Heart right ventricle (tissue), 16 donors: ENCODE results near the gene AAK1. TPM values are rescaled to one million over a fixed set of nuclear protein-coding genes. Genes with fewer than 3 reads are reported as not detected.
"Not testable (repeated sequence)": the region's sequence is repeated elsewhere in the genome, so short reads cannot be mapped to it uniquely, and the experiment has no call there.

ENCODE experiments used
- ATAC-seq, 8 donors: fragments of 200-7000 bp; cut with Tn5 transposase; one replicate each; pipeline ENCODE4 v1.9.1; 2020; ENCODE audit warnings: mild to moderate bottlenecking in 8 of 8, moderate library complexity in 8 of 8, moderate number of reproducible peaks in 1 of 8
- DNase-seq, 2 donors: peaks; one replicate each; pipeline ENCODE4 v3.0.0-alpha.2; 2020
- H3K27ac ChIP-seq, 10 donors: fragments of 200-600 bp; sonication (generic) in 2 of 10; one replicate each; pipeline versions ENCODE4 v1.5.0 to v1.8.0; 2020 to 2022; ENCODE audit warnings: mild to moderate bottlenecking in 3 of 10
- H3K27me3 ChIP-seq, 7 donors: fragments of 200-600 bp; one replicate each; pipeline ENCODE4 v1.8.0; 2021 to 2022; ENCODE audit warnings: mild to moderate bottlenecking in 2 of 7
- H3K36me3 ChIP-seq, 9 donors: fragments of 200-600 bp; sonication (generic) in 1 of 9; one replicate each; pipeline versions ENCODE4 v1.5.0 to v1.8.0; 2020 to 2022; ENCODE audit warnings: mild to moderate bottlenecking in 2 of 9
- H3K4me1 ChIP-seq, 9 donors: fragments of 200-600 bp; sonication (generic) in 1 of 9; one replicate each; pipeline versions ENCODE4 v1.5.0 to v1.8.0; 2020 to 2022; ENCODE audit warnings: mild to moderate bottlenecking in 4 of 9
- H3K4me3 ChIP-seq, 10 donors: fragments of 200-600 bp; sonication (generic) in 2 of 10; one replicate each; pipeline versions ENCODE4 v1.5.0 to v1.8.0; 2020 to 2022; ENCODE audit warnings: mild to moderate bottlenecking in 7 of 10, moderate library complexity in 2 of 10
- H3K9me3 ChIP-seq, 11 donors: fragments of 200-600 bp in 10 of 11; sonication (generic) in 2 of 11; one replicate each; pipeline versions ENCODE4 v1.5.0 to v1.8.0; 2013 to 2022; ENCODE audit warnings: mild to moderate bottlenecking in 2 of 11, control low read depth in 1 of 11, moderate library complexity in 1 of 11
- WGBS, 2 donors: extraction: QIAGEN DNeasy Blood & Tissue Kit; methylation state at CpG; one replicate each; pipeline ENCODE4 v1.1.7; 2013; ENCODE audit warnings: inconsistent platforms in 1 of 2; 5-methylcytosine and 5-hydroxymethylcytosine counted together
- intact Hi-C, 10 donors: fragments of 100-400 bp; cut with DNase I; formaldehyde crosslinking; loops; one replicate each; pipeline versions ENCODE4 v1.11.1 to v1.14.2; 2022
- polyA plus RNA-seq, 2 donors: library from polyadenylated mRNA; stranded (reverse); fragments of 200-250 nt; gene quantifications; one replicate each; pipeline ENCODE4 v1.2.3, GENCODE V29; 2013
- total RNA-seq, 10 donors: library from RNA; stranded (reverse); fragmentation: NEBNext Ultra II Directional in 3 of 10; extraction: Animal tissue kit (Norgen Biotek cat#: 25700) in 3 of 10; gene quantifications; one replicate each; pipeline versions ENCODE4 v1.2.1 to v1.2.4, GENCODE V29; 2021 to 2023
- TF ChIP-seq, protein P1 (sequence below), 9 donors: fragments of 200-600 bp; sonication (generic) in 2 of 9; IDR thresholded peaks; one replicate each; pipeline versions ENCODE4 v1.5.0 to v1.8.0; 2021 to 2022; ENCODE audit warnings: antibody characterized with exemption in 9 of 9, mild to moderate bottlenecking in 5 of 9, moderate library complexity in 1 of 9
- donor health status: Arrhythmogenic right ventricular cardiomyopathy.
- donor health status: ischemic (EF 13 %, LVEDD 7.1; RV severe dilation, severe dysfunction).
- donor health status: healthy with polysubstance abuse.
- donor health status: DM: no; HTN: yes; CAD: no.
- donor health status: DM: no; HTN: no; CAD: no.
- donor health status: ischemic (EF 25% LVEDD 6.9; RV normal size, moderate dysfunction).
- donor health status: ischemic (EF 25% LVEDD 5.7; RV mildly dilated, moderate dysfunction).
- donor health status: healthy.
- donor health status: DM: yes; HTN: yes; CAD: no.
- donor health status: Ischemic cardiomyopathy.
- donor health status: ischemic (EF 35%, LVEDD 5.7; RV mildly dilated, moderate dysfunction).
- donor health status: nonischemic (EF 11% LVEDD 7.7; RV severe dilation, severe dysfunction).
- donor health status: DM: yes; HTN: yes; CAD: no.
- donor health status: PGD.
- donor health status: ischemic (EF 29% LVEDD 5.4; RV normal size, mild dysfunction).
- donor health status: nonischemic (EF 23%, LVEDD 6.1; RV moderate dilation, normal function).

Gene AAK1
- total and polyA plus RNA-seq, 12 donors, result 10.1 to 148 (median 116) TPM

DNA sequence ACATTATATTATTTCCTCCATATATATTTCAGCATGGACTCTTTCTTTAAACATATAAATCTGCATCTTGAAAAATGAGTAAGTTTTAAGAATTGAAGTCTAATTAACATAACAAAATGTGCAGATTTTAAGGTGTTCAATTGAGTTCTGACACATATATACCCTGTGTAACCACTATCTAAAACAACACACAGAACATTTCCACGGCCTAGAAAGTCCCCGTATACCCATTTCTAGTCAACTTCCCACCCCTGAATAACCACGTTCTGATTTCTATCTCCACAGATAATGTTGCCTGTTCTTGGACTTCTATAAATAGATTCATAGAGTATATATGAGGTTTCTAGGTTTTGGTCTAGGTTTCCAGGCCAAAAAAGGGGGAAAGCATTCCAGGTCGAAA, 87.5 kb downstream of the AAK1 start:
- Histone ChIP-seq H3K27me3 (no peaks in the 10 kb centered on the region), H3K27ac (peak overlapping the region in 1 of 10 donors; percentile 71), H3K4me1 (peaks cover 6 to 62% (median 34%) of the 10 kb centered on the region in 9 donors), H3K9me3 (no peaks in the 10 kb centered on the region), H3K36me3 (peaks cover 0 to 13% (median 0%) of the 10 kb centered on the region in 9 donors), H3K4me3 (no peak overlapping the region)
- 79 to 80% methylated on average over 4 of the region's 4 CpGs for WGBS, 2 donors
- DNase-seq (no peak), ATAC-seq (no peak)
- TF ChIP-seq, protein P1, sequence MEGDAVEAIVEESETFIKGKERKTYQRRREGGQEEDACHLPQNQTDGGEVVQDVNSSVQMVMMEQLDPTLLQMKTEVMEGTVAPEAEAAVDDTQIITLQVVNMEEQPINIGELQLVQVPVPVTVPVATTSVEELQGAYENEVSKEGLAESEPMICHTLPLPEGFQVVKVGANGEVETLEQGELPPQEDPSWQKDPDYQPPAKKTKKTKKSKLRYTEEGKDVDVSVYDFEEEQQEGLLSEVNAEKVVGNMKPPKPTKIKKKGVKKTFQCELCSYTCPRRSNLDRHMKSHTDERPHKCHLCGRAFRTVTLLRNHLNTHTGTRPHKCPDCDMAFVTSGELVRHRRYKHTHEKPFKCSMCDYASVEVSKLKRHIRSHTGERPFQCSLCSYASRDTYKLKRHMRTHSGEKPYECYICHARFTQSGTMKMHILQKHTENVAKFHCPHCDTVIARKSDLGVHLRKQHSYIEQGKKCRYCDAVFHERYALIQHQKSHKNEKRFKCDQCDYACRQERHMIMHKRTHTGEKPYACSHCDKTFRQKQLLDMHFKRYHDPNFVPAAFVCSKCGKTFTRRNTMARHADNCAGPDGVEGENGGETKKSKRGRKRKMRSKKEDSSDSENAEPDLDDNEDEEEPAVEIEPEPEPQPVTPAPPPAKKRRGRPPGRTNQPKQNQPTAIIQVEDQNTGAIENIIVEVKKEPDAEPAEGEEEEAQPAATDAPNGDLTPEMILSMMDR (IDR thresholded peaks at IDR 0.05), result no peak
- intact Hi-C loops, result loop anchor here in 8 of 10 donors (5.0 to 10.0 kb wide), 5 partner anchors 161 to 269 kb away; partner anchors contain the start of gene GMCL1 (in 2 of the 8)

DNA sequence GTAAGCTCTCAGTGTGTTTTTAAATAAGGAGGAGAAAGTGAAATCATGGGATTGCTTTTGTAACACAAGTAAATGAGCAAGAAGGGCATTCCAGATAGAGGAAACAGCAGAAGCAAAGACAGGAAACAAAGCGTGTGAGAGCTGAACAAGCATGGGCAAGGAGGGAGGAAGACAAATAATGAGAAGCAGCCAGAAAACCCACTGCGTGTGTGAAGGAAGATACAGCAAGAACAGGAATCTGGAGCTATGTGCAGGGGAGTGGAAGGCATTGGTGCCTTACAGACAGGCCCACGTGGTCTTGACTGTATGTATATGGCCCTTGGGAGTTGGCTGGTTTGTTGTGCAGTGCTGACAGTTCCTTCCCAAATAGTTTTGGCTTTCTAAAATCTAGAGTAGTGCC, 88.6 kb downstream of the AAK1 start:
- TF ChIP-seq, protein P1 (IDR thresholded peaks at IDR 0.05), result no peak
- 30 to 54% methylated on average over 3 of the region's 3 CpGs for WGBS, 2 donors
- H3K36me3 ChIP-seq, result peaks cover 0 to 13% (median 0%) of the 10 kb centered on the region in 9 donors
- H3K9me3 ChIP-seq, result no peaks in the 10 kb centered on the region
- peak in 7 of 8 donors; percentile 26 to 66 (median 51) for ATAC-seq
- intact Hi-C loops, result loop anchor here in 8 of 10 donors (5.0 to 10.0 kb wide), 5 partner anchors 162 to 270 kb away; partner anchors contain the start of gene GMCL1 (in 2 of the 8)
- H3K27me3 ChIP-seq, result no peaks in the 10 kb centered on the region
- H3K4me1 ChIP-seq, result peaks cover 6 to 52% (median 32%) of the 10 kb centered on the region in 9 donors
- H3K4me3 ChIP-seq, result no peak overlapping the region
- H3K27ac ChIP-seq, result peak overlapping the region in 7 of 10 donors; percentile 11 to 71 (median 44)
- peak in 1 of 2 donors; percentile 10 for DNase-seq

DNA sequence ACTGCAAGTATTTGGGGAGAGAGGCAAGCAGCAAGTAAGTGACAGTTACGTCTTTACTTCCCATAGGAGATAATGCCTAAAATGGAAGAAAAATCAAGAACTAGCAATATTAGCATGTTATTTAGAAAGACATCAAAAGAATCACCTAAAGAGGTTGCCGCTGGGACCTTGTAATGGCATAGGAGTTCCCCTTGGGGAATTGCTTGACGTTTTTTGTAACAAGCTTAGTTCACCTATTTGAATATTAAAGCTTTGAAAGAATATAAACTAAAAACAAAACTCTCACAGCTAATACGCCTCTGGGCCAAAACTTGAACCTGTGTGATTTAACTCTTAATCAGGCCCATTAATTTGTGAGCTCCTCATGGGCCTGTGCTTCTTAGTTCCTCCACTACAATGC, 89.0 kb downstream of the AAK1 start:
- WGBS, 2 donors, result 81 to 82% methylated on average over 4 of the region's 4 CpGs

DNA sequence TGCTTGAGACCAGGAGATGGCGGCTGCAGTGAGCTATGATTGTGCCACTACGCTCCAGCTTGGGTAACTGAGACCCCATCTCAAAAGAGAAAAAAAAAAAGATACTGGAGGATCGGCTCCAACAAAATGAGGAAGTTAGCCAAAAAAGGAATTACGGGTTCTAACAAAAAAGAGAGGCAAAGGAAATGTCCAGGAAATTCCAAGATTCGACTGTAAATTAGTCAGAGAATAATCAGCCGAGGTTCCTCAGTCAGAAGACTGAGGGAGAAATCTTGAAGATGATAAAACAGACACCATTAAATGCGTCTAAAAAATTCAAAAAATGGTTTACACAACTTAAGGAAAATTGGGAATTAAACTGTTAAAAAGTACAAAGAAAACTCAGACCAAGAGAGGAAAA, 89.5 kb downstream of the AAK1 start:
- no peak for DNase-seq
- Histone ChIP-seq H3K27ac (peak overlapping the region in 1 of 10 donors; percentile 64), H3K36me3 (peaks cover 0 to 13% (median 0%) of the 10 kb centered on the region in 9 donors), H3K9me3 (no peaks in the 10 kb centered on the region), H3K27me3 (no peaks in the 10 kb centered on the region), H3K4me3 (no peak overlapping the region), H3K4me1 (peaks cover 0 to 46% (median 25%) of the 10 kb centered on the region in 9 donors)
- TF ChIP-seq, protein P1 (IDR thresholded peaks at IDR 0.05), result no peak
- 77 to 82% methylated on average over 7 of the region's 7 CpGs for WGBS, 2 donors
- ATAC-seq, result no peak
- intact Hi-C loops, result loop anchor here in 5 of 10 donors (10.0 kb wide), 2 partner anchors 261 to 271 kb away; partner anchors contain the start of gene GMCL1 (in 2 of the 5)

More for the DNA sequence above, 89.0 kb downstream of the AAK1 start:
- H3K4me1 ChIP-seq, result peaks cover 3 to 47% (median 28%) of the 10 kb centered on the region in 9 donors
- H3K27ac ChIP-seq, result peak overlapping the region in 7 of 10 donors; percentile 11 to 71 (median 44)
- DNase-seq (no peak), ATAC-seq (peak in 1 of 8 donors; percentile 45)
- no peaks in the 10 kb centered on the region for H3K9me3 ChIP-seq
- TF ChIP-seq, protein P1 (IDR thresholded peaks at IDR 0.05), result no peak
- H3K27me3 ChIP-seq, result no peaks in the 10 kb centered on the region
- peaks cover 0 to 13% (median 0%) of the 10 kb centered on the region in 9 donors for H3K36me3 ChIP-seq
- intact Hi-C loops, result loop anchor here in 5 of 10 donors (10.0 kb wide), 2 partner anchors 260 to 270 kb away; partner anchors contain the start of gene GMCL1 (in 2 of the 5)
- H3K4me3 ChIP-seq, result no peak overlapping the region

DNA sequence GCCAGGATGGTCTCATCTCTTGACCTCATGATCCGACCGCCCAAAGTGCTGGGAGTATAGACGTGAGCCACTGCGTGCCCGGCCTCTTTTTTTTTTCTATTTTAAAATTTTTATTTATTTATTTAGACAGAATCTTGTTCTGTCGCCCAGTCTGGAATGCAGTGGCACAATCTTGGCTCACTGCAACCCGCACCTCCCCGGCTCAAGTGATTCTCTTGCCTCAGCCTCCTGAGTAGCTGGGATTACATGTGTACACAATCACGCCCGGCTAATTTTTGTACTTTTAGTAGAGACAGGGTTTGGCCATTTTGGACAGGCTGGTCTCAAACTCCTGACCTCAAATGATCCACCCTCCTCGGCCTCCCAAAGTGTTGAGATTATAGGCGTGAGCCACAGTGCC, 93.0 kb downstream of the AAK1 start:
- not testable (repeated sequence) for DNase-seq, H3K4me3 ChIP-seq, ATAC-seq, H3K27me3 ChIP-seq, H3K36me3 ChIP-seq, H3K27ac ChIP-seq
- Histone ChIP-seq H3K9me3 (peaks cover 0 to 18% (median 0%) of the 10 kb centered on the region in 11 donors), H3K4me1 (peaks cover 0 to 49% (median 27%) of the 10 kb centered on the region in 9 donors)
- 95% methylated on average over 12 of the region's 12 CpGs for WGBS, 2 donors
- intact Hi-C loops, result loop anchor here in 5 of 10 donors (10.0 kb wide), 2 partner anchors 264 to 274 kb away; partner anchors contain the start of gene GMCL1 (in 2 of the 5)
